Neural progenitor cell (in vitro differentiated cells): Measurements from ENCODE around the gene FAM227A.

Experiments
- EZH2 ChIP-seq: fragments of 200-600 bp; sonication (generic); IDR thresholded peaks from 2 replicates; pipeline ENCODE4 v1.6.1; 2017; ENCODE audit warnings: antibody characterized with exemption, mild to moderate bottlenecking, moderate library complexity
- TF ChIP-seq, protein P1 (sequence below): fragments of 200-600 bp; sonication (generic); IDR thresholded peaks from 2 replicates; pipeline ENCODE4 v1.5.1; 2017; ENCODE audit warnings: antibody characterized with exemption, mild to moderate bottlenecking

DNA sequence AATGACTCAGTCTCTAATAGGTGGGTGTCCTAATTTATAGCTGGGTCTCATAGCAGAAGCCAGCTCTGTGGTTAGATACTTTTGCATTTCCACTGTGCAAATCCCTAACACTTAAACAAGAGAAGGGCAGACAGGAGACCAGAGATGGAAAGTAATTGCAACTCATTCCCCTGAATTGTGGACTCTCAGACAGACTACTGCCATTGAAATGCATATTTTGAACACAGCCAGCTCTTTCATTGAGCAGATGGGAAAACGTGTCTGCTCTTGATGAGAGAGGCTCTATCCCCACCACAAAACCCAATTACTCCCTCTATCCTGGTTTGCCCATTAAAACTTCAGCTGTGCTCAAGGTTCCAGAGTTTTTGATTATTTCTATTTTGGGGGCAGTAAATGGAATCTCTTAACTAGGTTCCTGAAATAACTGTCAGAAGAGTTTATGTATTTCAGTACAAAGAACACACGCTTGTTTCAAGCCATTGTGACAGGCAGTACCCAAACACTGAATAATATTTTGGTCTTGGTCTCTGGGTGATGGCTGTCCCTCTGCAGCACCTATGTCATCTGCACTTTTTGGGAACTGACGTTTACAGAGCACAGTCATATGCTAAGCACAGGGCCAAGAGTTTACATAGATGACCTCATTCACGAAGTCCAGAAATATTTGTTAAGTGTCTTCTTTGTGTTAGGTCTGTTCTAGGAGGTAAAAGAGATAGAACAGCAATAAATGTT is 41.7 kb downstream of the FAM227A start:
- TF ChIP-seq, protein P1, sequence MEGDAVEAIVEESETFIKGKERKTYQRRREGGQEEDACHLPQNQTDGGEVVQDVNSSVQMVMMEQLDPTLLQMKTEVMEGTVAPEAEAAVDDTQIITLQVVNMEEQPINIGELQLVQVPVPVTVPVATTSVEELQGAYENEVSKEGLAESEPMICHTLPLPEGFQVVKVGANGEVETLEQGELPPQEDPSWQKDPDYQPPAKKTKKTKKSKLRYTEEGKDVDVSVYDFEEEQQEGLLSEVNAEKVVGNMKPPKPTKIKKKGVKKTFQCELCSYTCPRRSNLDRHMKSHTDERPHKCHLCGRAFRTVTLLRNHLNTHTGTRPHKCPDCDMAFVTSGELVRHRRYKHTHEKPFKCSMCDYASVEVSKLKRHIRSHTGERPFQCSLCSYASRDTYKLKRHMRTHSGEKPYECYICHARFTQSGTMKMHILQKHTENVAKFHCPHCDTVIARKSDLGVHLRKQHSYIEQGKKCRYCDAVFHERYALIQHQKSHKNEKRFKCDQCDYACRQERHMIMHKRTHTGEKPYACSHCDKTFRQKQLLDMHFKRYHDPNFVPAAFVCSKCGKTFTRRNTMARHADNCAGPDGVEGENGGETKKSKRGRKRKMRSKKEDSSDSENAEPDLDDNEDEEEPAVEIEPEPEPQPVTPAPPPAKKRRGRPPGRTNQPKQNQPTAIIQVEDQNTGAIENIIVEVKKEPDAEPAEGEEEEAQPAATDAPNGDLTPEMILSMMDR: no peak
- no peak for TF ChIP-seq EZH2
